HepG2 (cell line): Measurements from ENCODE around the gene CLDN15. TPM values are rescaled to one million over a fixed set of nuclear protein-coding genes. Genes with fewer than 3 reads are reported as not detected.

Experiments
- polyA plus RNA-seq, 8 experiments: library from polyadenylated mRNA; depleted of rRNA in 3 of 8; stranded (reverse) in 7 of 8; unstranded in 1 of 8; fragments of >200 nt; fragmentation: Illumina TruSeq in 4 of 8; extraction: Trizol in 4 of 8; gene quantifications; 2 replicates each; pipeline versions ENCODE4 v1.2.1 to v1.2.3, GENCODE V29; 2011 to 2016; ENCODE audit warnings: low read depth in 4 of 8, missing spikeins in 1 of 8, mixed read lengths in 1 of 8; ENCODE audit not compliant: insufficient read depth in 1 of 8
- small RNA-seq, 3 experiments: library from RNA; depleted of rRNA; stranded (forward); fragments of <200 nt; gene quantifications; one replicate each; pipeline ENCODE3, GENCODE V24; 2012; ENCODE audit warnings: low read depth in 2 of 3, low replicate concordance in 1 of 3; ENCODE audit not compliant: insufficient read length in 3 of 3, insufficient read depth in 2 of 3
- total RNA-seq, 5 experiments: library from RNA; depleted of rRNA; stranded (reverse); fragments of >200 nt; fragmentation: Illumina TruSeq; extraction: Trizol; gene quantifications; 2 replicates each; pipeline ENCODE4 v1.2.3, GENCODE V29; 2016; ENCODE audit warnings: low read depth in 1 of 5

Gene CLDN15
- total and polyA plus RNA-seq, 2 of the 13 experiments (the other 11 are each of a cell fraction or from before 2014, with no cell fraction given), result 7.1 to 17.8 TPM

Small RNAs within 50 kb of the gene (small RNA-seq; reads per million reads assigned to genes)
- 0 to 0.97 (median 0) reads per million in 3 experiments for gene RNU6-1104P

Other genes starting within 250 kb of the CLDN15 start
- not detected in 2 replicates for gene MUC17, start 217.7 kb downstream of the CLDN15 start, total RNA-seq (2016; rRNA removed; fragmentation: Illumina TruSeq; extraction: Trizol)
- gene MUC17, start 217.7 kb downstream of the CLDN15 start, polyA plus RNA-seq (2011; rRNA removed), result 0.01 TPM in 1 of 2 replicates, not detected in the other
- 7.1 and 8.1 TPM in 2 replicates for gene TRIM56, start 152.3 kb downstream of the CLDN15 start, total RNA-seq (2016; rRNA removed; fragmentation: Illumina TruSeq; extraction: Trizol)
- gene TRIM56, start 152.3 kb downstream of the CLDN15 start, polyA plus RNA-seq (2011; rRNA removed), result 3.0 and 3.2 TPM in 2 replicates
- gene SERPINE1, start 110.7 kb downstream of the CLDN15 start, total RNA-seq (2016; rRNA removed; fragmentation: Illumina TruSeq; extraction: Trizol), result 9.2 and 21.2 TPM in 2 replicates
- 1,576 and 2,365 TPM in 2 replicates for gene SERPINE1, start 110.7 kb downstream of the CLDN15 start, polyA plus RNA-seq (2011; rRNA removed)
- 57.5 and 77.9 TPM in 2 replicates for gene AP1S1, start 83.3 kb downstream of the CLDN15 start, total RNA-seq (2016; rRNA removed; fragmentation: Illumina TruSeq; extraction: Trizol)
- gene AP1S1, start 83.3 kb downstream of the CLDN15 start, polyA plus RNA-seq (2011; rRNA removed), result 65.2 and 68.1 TPM in 2 replicates
- 0.10 and 0.46 TPM in 2 replicates for gene VGF, start 72.2 kb downstream of the CLDN15 start, total RNA-seq (2016; rRNA removed; fragmentation: Illumina TruSeq; extraction: Trizol)
- 0.12 and 0.21 TPM in 2 replicates for gene VGF, start 72.2 kb downstream of the CLDN15 start, polyA plus RNA-seq (2011; rRNA removed)
- not detected in 2 replicates for gene NAT16, start 57.5 kb downstream of the CLDN15 start, total RNA-seq (2016; rRNA removed; fragmentation: Illumina TruSeq; extraction: Trizol)
- 0.04 TPM in 1 of 2 replicates, not detected in the other for gene NAT16, start 57.5 kb downstream of the CLDN15 start, polyA plus RNA-seq (2011; rRNA removed)
- gene MOGAT3, start 36.8 kb downstream of the CLDN15 start, total RNA-seq (2016; rRNA removed; fragmentation: Illumina TruSeq; extraction: Trizol), result 5.5 and 22.5 TPM in 2 replicates
- 30.5 and 39.2 TPM in 2 replicates for gene MOGAT3, start 36.8 kb downstream of the CLDN15 start, polyA plus RNA-seq (2011; rRNA removed)
- 22.2 and 67.4 TPM in 2 replicates for gene PLOD3, start 20.2 kb downstream of the CLDN15 start, total RNA-seq (2016; rRNA removed; fragmentation: Illumina TruSeq; extraction: Trizol)
- gene PLOD3, start 20.2 kb downstream of the CLDN15 start, polyA plus RNA-seq (2011; rRNA removed), result 65.8 and 69.0 TPM in 2 replicates
- 64.5 and 66.5 TPM in 2 replicates for gene ZNHIT1, start 19.6 kb downstream of the CLDN15 start, total RNA-seq (2016; rRNA removed; fragmentation: Illumina TruSeq; extraction: Trizol)
- 32.5 and 36.8 TPM in 2 replicates for gene ZNHIT1, start 19.6 kb downstream of the CLDN15 start, polyA plus RNA-seq (2011; rRNA removed)
- gene FIS1, start 7.3 kb upstream of the CLDN15 start, total RNA-seq (2016; rRNA removed; fragmentation: Illumina TruSeq; extraction: Trizol), result 97.5 and 122 TPM in 2 replicates
- 97.5 and 101 TPM in 2 replicates for gene FIS1, start 7.3 kb upstream of the CLDN15 start, polyA plus RNA-seq (2011; rRNA removed)
- gene IFT22, start 84.0 kb upstream of the CLDN15 start, total RNA-seq (2016; rRNA removed; fragmentation: Illumina TruSeq; extraction: Trizol), result 14.5 and 16.5 TPM in 2 replicates
- 7.8 and 8.9 TPM in 2 replicates for gene IFT22, start 84.0 kb upstream of the CLDN15 start, polyA plus RNA-seq (2011; rRNA removed)
- 3.9 and 9.2 TPM in 2 replicates for gene COL26A1, start 125.1 kb upstream of the CLDN15 start, total RNA-seq (2016; rRNA removed; fragmentation: Illumina TruSeq; extraction: Trizol)
- gene COL26A1, start 125.1 kb upstream of the CLDN15 start, polyA plus RNA-seq (2011; rRNA removed), result 6.8 and 7.8 TPM in 2 replicates